Ovary (tissue), 9 donors: ENCODE results near the gene KIF13A. TPM values are rescaled to one million over a fixed set of nuclear protein-coding genes. Genes with fewer than 3 reads are reported as not detected.

Source experiments
- DNase-seq, 5 donors: peaks; one replicate each; pipeline ENCODE4 v3.0.0-alpha.2; 2019 to 2020
- H3K27ac ChIP-seq, 2 donors: fragments of 200-600 bp; one replicate each; pipeline versions ENCODE4 v1.5.1 to v1.8.0; 2019 to 2022
- H3K27me3 ChIP-seq: fragments of 200-600 bp; one replicate; pipeline ENCODE4 v1.8.0; 2022
- H3K36me3 ChIP-seq: fragments of 200-600 bp; sonication (generic); one replicate; pipeline ENCODE4 v1.5.1; 2019
- H3K4me1 ChIP-seq: one replicate; pipeline ENCODE4 v1.8.1; 2013; ENCODE audit warnings: mild to moderate bottlenecking, moderate library complexity; ENCODE audit not compliant: insufficient read depth
- H3K4me3 ChIP-seq: fragments of 200-600 bp; sonication (generic); one replicate; pipeline ENCODE4 v1.5.1; 2017
- H3K9me3 ChIP-seq, 2 donors: fragments of 200-600 bp in 1 of 2; sonication (generic) in 1 of 2; one replicate each; pipeline versions ENCODE4 v1.5.1 to v1.8.1; 2013 to 2019; ENCODE audit warnings: mild to moderate bottlenecking in 1 of 2, moderate library complexity in 1 of 2
- EP300 ChIP-seq: sonication (generic); formaldehyde crosslinking; IDR thresholded peaks from one replicate; pipeline ENCODE4 v1.6.1; 2017; ENCODE audit warnings: antibody characterized with exemption
- POLR2A ChIP-seq: fragments of 450-650 bp; IDR thresholded peaks from one replicate; pipeline ENCODE4 v1.6.1; 2017; ENCODE audit warnings: antibody characterized with exemption, mild to moderate bottlenecking, moderate library complexity
- WGBS, 3 donors: extraction: QIAGEN DNeasy Blood & Tissue Kit in 1 of 3; methylation state at CpG; one replicate each; pipeline versions ENCODE4 v1.1.5 to v1.1.7; 2013 to 2017; 5-methylcytosine and 5-hydroxymethylcytosine counted together
- intact Hi-C, 4 donors: fragments of 100-400 bp; cut with DNase I; formaldehyde crosslinking; loops; one replicate each; pipeline versions ENCODE4 v1.11.0 to v1.15.1; 2022 to 2023
- polyA plus RNA-seq, 2 donors: library from polyadenylated mRNA; stranded (reverse); fragments of 200-250 nt in 1 of 2; fragments of 350-450 nt in 1 of 2; fragmentation: Illumina TruSeq in 1 of 2; extraction: RNeasy Lipid Tissue Mini Kit (QIAGEN cat#74804) in 1 of 2; gene quantifications; one replicate each; pipeline ENCODE4 v1.2.3, GENCODE V29; 2013 to 2014
- total RNA-seq, 7 donors: library from RNA; depleted of rRNA in 2 of 7; stranded (reverse); fragments of >200 nt in 2 of 7; fragmentation: NEBNext Ultra II Directional in 3 of 7; extraction: Animal tissue kit (Norgen Biotek cat#: 25700) in 3 of 7; gene quantifications; one replicate each; pipeline versions ENCODE4 v1.1.0 to v1.2.4, GENCODE V29; 2016 to 2023
- TF ChIP-seq, protein P1 (sequence below), 3 donors: fragments of 450-650 bp in 2 of 3; fragments of 200-600 bp in 1 of 3; IDR thresholded peaks; one replicate each; pipeline versions ENCODE4 v1.5.1 to v1.8.0; 2016 to 2022; ENCODE audit warnings: antibody characterized with exemption in 3 of 3, mild to moderate bottlenecking in 1 of 3
- donor health status: DM: no; HTN: no; CAD: no; lungs with moderate emphysema.
- donor health status: DM: no; HTN: no; CAD: no.
- donor health status: Bipolar disorder and iron deficiency.
- donor health status: DM: yes; HTN: yes; CAD: no.
- donor health status: DM: no; HTN: no; CAD: no.
- donor health status: DM: yes; HTN: yes; CAD: no.

Gene KIF13A
- total and polyA plus RNA-seq, 9 donors = 18.4 to 44.4 (median 38.0) TPM

DNA sequence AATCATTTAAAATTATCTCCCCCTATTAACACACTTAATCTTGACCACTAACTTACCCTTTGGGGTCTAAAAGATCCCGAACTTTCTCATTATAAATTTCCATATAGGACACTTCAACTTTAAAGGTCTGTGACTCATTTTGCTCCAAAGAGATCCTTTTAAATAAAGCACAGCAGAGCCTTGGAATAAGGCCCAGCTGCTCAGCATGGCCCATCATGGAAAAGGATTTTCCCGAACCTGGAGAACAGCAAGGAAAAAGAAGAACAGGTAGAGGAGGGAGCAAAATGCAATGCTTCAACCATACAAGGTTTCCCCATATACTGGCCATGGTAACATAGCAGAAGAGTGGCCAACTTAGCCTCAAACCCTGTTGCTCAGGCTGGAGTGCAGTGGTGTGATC is 132.1 kb downstream of the KIF13A start:
- 88 to 93% (median 89%) methylated on average over 2 of the region's 2 CpGs for WGBS, 3 donors
- DNase-seq = no peak
- TF ChIP-seq, protein P1, sequence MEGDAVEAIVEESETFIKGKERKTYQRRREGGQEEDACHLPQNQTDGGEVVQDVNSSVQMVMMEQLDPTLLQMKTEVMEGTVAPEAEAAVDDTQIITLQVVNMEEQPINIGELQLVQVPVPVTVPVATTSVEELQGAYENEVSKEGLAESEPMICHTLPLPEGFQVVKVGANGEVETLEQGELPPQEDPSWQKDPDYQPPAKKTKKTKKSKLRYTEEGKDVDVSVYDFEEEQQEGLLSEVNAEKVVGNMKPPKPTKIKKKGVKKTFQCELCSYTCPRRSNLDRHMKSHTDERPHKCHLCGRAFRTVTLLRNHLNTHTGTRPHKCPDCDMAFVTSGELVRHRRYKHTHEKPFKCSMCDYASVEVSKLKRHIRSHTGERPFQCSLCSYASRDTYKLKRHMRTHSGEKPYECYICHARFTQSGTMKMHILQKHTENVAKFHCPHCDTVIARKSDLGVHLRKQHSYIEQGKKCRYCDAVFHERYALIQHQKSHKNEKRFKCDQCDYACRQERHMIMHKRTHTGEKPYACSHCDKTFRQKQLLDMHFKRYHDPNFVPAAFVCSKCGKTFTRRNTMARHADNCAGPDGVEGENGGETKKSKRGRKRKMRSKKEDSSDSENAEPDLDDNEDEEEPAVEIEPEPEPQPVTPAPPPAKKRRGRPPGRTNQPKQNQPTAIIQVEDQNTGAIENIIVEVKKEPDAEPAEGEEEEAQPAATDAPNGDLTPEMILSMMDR (IDR thresholded peaks at IDR 0.05) = no peak
- Histone ChIP-seq H3K27ac (no peak overlapping the region), H3K4me1 (no peaks in the 10 kb centered on the region), H3K36me3 (no peaks in the 10 kb centered on the region), H3K27me3 (no peaks in the 10 kb centered on the region), H3K9me3 (no peaks in the 10 kb centered on the region), H3K4me3 (no peak overlapping the region)
- intact Hi-C loops = no loop called here

DNA sequence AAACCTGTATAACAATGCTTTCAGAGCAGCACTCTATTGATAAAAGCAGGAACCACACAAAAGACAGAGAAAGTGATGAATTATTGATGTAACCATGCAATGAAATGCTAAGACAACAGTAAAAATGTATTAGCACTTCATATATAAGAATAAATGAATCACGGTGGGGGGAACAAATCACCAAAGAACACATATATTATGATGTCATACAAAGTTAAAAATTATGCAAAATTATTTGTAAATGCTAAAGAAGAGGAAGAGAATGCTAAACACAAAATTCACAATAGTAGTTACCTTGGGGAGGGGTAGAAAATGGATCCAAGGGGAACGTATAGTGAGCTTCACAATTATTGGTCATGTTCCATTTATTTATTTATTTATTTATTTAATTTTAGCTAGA is 133.9 kb downstream of the KIF13A start:
- no peaks in the 10 kb centered on the region for H3K27me3 ChIP-seq
- H3K9me3 ChIP-seq = no peaks in the 10 kb centered on the region
- no peak for DNase-seq
- H3K4me3 ChIP-seq = no peak overlapping the region
- TF ChIP-seq EP300 = no peak
- TF ChIP-seq POLR2A = no peak
- TF ChIP-seq, protein P1 (IDR thresholded peaks at IDR 0.05) = no peak
- H3K36me3 ChIP-seq = no peaks in the 10 kb centered on the region
- no peaks in the 10 kb centered on the region for H3K4me1 ChIP-seq
- intact Hi-C loops = no loop called here
- H3K27ac ChIP-seq = no peak overlapping the region
- 90% methylated on average over 2 of the region's 2 CpGs for WGBS, 3 donors

DNA sequence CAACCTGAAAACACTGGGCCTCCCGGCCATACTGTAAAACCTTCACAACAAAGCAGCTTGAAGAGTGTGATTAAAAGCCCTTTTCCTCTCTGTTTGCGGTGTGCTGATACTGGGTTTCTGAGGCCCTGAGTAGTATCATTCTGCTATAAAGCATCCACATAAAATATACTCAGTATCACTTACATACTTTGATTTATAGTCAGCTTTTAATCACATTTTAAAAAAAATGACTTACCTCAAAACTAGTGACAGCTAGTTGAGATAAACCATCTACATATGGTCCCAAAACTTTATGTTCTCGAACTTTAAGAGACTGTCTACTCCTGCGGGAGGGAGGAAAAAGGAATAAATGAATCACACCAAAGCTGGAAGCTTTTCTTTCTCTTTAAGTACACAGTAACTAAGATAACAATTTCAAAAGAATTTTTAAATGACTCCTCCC is 135.7 kb downstream of the KIF13A start:
- Histone ChIP-seq H3K4me1 (no peaks in the 10 kb centered on the region), H3K27me3 (no peaks in the 10 kb centered on the region), H3K27ac (no peak overlapping the region), H3K4me3 (no peak overlapping the region), H3K9me3 (no peaks in the 10 kb centered on the region), H3K36me3 (no peaks in the 10 kb centered on the region)
- DNase-seq = no peak
- intact Hi-C loops = no loop called here
- TF ChIP-seq, protein P1 (IDR thresholded peaks at IDR 0.05) = no peak
- no peak for TF ChIP-seq POLR2A
- no peak for TF ChIP-seq EP300
- 35 to 64% (median 52%) methylated on average over 4 of the region's 4 CpGs for WGBS, 3 donors

DNA sequence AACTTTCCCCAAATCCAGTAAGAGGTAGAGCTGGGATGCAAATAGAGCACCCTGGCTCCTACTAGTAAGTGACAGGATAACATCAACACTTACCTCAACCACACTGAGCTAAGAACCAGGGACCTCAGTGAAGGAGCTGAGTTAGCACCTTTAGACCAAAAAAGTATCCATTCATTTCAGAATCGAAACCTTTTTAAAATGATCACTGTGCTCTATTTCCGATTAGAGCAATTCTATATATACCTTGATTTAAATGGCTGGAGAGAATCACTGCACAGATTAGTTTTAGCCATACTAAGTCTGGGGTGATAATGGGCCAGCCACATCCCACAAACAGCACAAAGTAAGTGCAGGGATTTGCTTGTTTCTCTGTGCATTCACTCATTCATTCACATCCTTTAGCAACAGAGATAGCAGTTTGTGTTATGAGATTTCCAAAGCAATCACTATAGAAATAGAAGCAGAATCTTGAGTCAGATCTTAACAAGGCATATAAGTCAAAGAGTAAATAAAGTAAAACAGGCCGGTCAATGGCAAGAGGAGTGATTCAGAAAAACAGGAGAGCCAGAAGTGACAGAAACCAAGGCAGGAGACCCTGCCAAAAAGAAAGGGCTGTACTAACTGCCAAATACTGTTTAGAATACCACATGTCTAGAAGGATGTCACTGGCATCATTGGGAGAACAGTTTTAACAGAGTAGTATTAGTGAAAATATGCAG is 136.3 kb downstream of the KIF13A start:
- no peak for DNase-seq
- TF ChIP-seq, protein P1 (IDR thresholded peaks at IDR 0.05) = no peak
- TF ChIP-seq EP300 (no peak), POLR2A (no peak)
- H3K27me3 ChIP-seq = no peaks in the 10 kb centered on the region
- no peaks in the 10 kb centered on the region for H3K9me3 ChIP-seq
- H3K4me3 ChIP-seq = no peak overlapping the region
- no peaks in the 10 kb centered on the region for H3K4me1 ChIP-seq
- no peak overlapping the region for H3K27ac ChIP-seq
- intact Hi-C loops = no loop called here
- no peaks in the 10 kb centered on the region for H3K36me3 ChIP-seq
- 83 to 92% (median 84%) methylated on average over 3 of the region's 3 CpGs for WGBS, 3 donors
